ENCODE measurements around the gene APOBEC3A.
A peak's percentile ranks its signal among the peaks of the same experiment; 100 is the strongest.
"Not testable (repeated sequence)": the region's sequence is repeated elsewhere in the genome, so short reads cannot be mapped to it uniquely, and the experiment has no call there.

DNA sequence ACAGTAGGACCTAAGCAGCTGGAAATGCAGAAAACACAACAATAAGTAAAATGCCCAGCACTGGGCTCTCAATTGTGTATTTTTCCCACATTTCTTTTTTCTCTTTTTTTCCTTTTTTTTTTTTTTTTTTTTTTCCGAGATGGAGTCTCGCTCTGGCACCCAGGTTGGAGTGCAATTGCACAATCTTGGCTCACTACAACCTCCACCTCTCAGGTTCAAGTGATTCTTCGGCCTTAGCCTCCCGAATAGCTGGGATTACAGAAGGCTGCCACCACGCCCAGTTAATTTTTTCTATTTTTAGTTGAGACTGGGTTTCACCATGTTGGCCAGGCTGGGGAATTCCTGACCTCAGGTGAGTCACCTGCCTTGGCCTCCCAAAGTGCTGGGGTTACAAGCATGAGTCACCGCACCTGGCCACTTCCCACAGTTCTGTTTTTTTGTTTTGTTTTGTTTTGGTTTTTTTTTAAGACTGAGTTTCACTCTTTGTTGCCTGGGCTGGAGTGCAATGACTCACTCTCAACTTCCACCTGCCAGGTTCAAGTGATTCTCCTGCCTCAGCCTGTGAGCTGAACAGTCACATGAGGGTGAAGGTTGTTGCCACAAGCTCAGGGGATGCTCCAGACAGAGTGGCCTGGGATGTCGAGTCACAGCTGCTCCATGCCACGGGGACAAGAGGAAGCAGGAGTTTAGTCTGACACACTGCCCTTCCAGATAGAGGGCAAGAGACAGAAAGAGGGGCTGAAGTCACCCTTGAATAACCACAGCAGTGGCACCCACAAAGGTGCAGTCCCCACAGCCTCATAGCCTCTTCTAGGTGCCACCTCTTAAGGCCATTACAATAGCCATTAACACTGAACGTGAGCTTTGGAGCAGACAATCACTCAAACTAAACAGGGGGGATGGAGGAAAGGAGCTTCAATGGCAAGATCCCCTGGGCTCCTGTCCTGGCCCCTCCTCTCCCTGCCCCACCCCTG lies 27.7 kb downstream of the APOBEC3A start:
- TF ChIP-seq CTCF (IDR thresholded peaks at IDR 0.05); EP300 (IDR thresholded peaks at IDR 0.05; ENCODE audit: low read depth): not testable (repeated sequence)
- peak in 1 of 3 donors; percentile 47 for TF ChIP-seq POLR2AphosphoS5 (IDR thresholded peaks at IDR 0.05)
